Left colon (tissue), 2 donors: ENCODE results near the gene MT3. TPM values are rescaled to one million over a fixed set of nuclear protein-coding genes. Genes with fewer than 3 reads are reported as not detected.

ENCODE experiments used
- ATAC-seq: fragments of 200-7000 bp; cut with Tn5 transposase; one replicate; pipeline ENCODE4 v1.9.1; 2020; ENCODE audit warnings: mild to moderate bottlenecking, moderate library complexity
- DNase-seq, 2 donors: peaks; one replicate each; pipeline ENCODE4 v3.0.0-alpha.2; 2020
- intact Hi-C, 2 donors: fragments of 100-400 bp; cut with DNase I in 1 of 2; cut with micrococcal nuclease in 1 of 2; formaldehyde crosslinking; loops; one replicate each; pipeline versions ENCODE4 v1.11.2 to v1.14.0; 2022; cut with DNase I, micrococcal nuclease
- total RNA-seq, 2 donors: library from RNA; stranded (reverse); fragmentation: NEBNext Ultra II Directional; extraction: Animal tissue kit (Norgen Biotek cat#: 25700); gene quantifications; one replicate each; pipeline ENCODE4 v1.2.1, GENCODE V29; 2021
- donor health status: DM: no; HTN: no; CAD: no.
- donor health status: DM: yes; HTN: yes; CAD: no.

The MT3 gene
- total RNA-seq, 2 donors from 2014 or later, result 1.5 to 1.8 TPM

DNA sequence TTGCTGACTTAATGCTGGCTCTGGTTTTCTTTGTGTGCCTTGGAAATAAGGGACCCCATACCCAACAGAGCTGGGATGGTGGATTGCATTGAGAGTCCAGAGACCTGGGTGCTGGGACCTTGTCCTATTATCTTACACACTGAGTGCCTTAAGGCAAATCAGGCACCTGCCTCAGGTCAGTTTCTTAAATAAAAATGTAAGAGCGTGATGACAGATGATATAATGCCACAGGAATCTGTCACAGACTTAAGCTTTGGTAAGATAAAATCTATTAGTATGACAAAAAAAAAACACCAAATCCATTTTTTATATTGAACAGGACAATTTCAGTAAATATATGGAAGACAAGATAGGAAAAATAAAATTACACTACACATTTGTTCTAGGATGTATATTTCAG lies 50.7 kb downstream of the MT3 start:
- ATAC-seq (no peak), DNase-seq (no peak)
- intact Hi-C loops, result no loop called here

Other genes with a start within 250 kb of the MT3 start
- gene AMFR, start 164.0 kb upstream of the MT3 start, total RNA-seq, result 100 to 1,000 TPM in 1 of 2 donors, 10 to 100 TPM in 1; 87.2 to 111 TPM
- 10 to 100 TPM; 68.5 to 77.9 TPM for gene NUDT21, start 138.2 kb upstream of the MT3 start, total RNA-seq
- 10 to 100 TPM; 15.9 to 16.5 TPM for gene OGFOD1, start 138.0 kb upstream of the MT3 start, total RNA-seq
- gene BBS2, start 69.5 kb upstream of the MT3 start, total RNA-seq, result 10 to 100 TPM; 34.2 to 36.2 TPM
- not detected for gene MT4, start 24.5 kb upstream of the MT3 start, total RNA-seq
- 100 to 1,000 TPM in 1 of 2 donors, 10 to 100 TPM in 1; 78.4 to 287 TPM for gene MT2A, start 19.1 kb downstream of the MT3 start, total RNA-seq
- 100 to 1,000 TPM in 1 of 2 donors, 10 to 100 TPM in 1; 64.7 to 240 TPM for gene MT1E, start 36.3 kb downstream of the MT3 start, total RNA-seq
- gene MT1M, start 43.1 kb downstream of the MT3 start, total RNA-seq, result 10 to 100 TPM in 1 of 2 donors, 1 to 10 TPM in 1; 5.1 to 60.6 TPM
- 1 to 10 TPM; 4.7 to 5.1 TPM for gene MT1A, start 49.1 kb downstream of the MT3 start, total RNA-seq
- not detected for gene MT1B, start 62.4 kb downstream of the MT3 start, total RNA-seq
- gene MT1F, start 68.4 kb downstream of the MT3 start, total RNA-seq, result 10 to 100 TPM in 1 of 2 donors, 1 to 10 TPM in 1; 9.0 to 71.2 TPM
- 100 to 1,000 TPM in 1 of 2 donors, 10 to 100 TPM in 1; 22.4 to 484 TPM for gene MT1G, start 78.5 kb downstream of the MT3 start, total RNA-seq
- gene MT1H, start 80.3 kb downstream of the MT3 start, total RNA-seq, result 10 to 100 TPM in 1 of 2 donors, 1 to 10 TPM in 1; 3.3 to 80.9 TPM
- 10 to 100 TPM; 29.5 to 63.4 TPM for gene MT1X, start 92.9 kb downstream of the MT3 start, total RNA-seq
- 10 to 100 TPM; 34.1 to 52.7 TPM for gene NUP93, start 140.6 kb downstream of the MT3 start, total RNA-seq